Calu3 (cell line): ENCODE results near the gene ACOX1. TPM values are rescaled to one million over a fixed set of nuclear protein-coding genes. Genes with fewer than 3 reads are reported as not detected.
A peak's percentile ranks its signal among the peaks of the same experiment; 100 is the strongest.

Experiments used
- BruUV-seq: library from RNA; stranded (reverse); fragments of 400-500 nt; replicated peaks from 2 replicates; lab custom pipeline; 2021; lab: Mats Ljungman, UMichigan
- CTCF ChIA-PET: fragments of 300-600 bp; sonication (Branson Sonifier 250); formaldehyde crosslinking; loops from one replicate; lab custom pipeline; 2022; ENCODE audit warnings: antibody characterized with exemption; lab: Charles Lee
- DNase-seq: peaks from one replicate; pipeline ENCODE4 v3.0.0; 2022
- H3K27ac Mint-ChIP-seq: one replicate; pipeline ENCODE4 v1.8.0; 2022; ENCODE audit warnings: mixed read lengths; ENCODE audit not compliant: unreplicated experiment
- H3K27me3 Mint-ChIP-seq: one replicate; pipeline ENCODE4 v1.8.0; 2022; ENCODE audit warnings: mixed read lengths; ENCODE audit not compliant: unreplicated experiment
- H3K36me3 Mint-ChIP-seq: one replicate; pipeline ENCODE4 v1.8.0; 2022; ENCODE audit warnings: mild to moderate bottlenecking, moderate library complexity, mixed read lengths; ENCODE audit not compliant: insufficient read depth, unreplicated experiment
- H3K4me1 Mint-ChIP-seq: one replicate; pipeline ENCODE4 v1.8.0; 2022; ENCODE audit warnings: mild to moderate bottlenecking, low read depth, mixed read lengths; ENCODE audit not compliant: unreplicated experiment
- H3K4me3 Mint-ChIP-seq: one replicate; pipeline ENCODE4 v1.8.0; 2022; ENCODE audit warnings: mild to moderate bottlenecking, low read depth, moderate library complexity, mixed read lengths; ENCODE audit not compliant: unreplicated experiment
- H3K9me3 Mint-ChIP-seq: one replicate; pipeline ENCODE4 v1.8.0; 2022; ENCODE audit warnings: low read depth, mixed read lengths; ENCODE audit not compliant: unreplicated experiment
- CTCF ChIP-seq: fragments of 200-600 bp; IDR thresholded peaks from one replicate; pipeline ENCODE4 v1.8.0; 2022; ENCODE audit warnings: antibody characterized with exemption; ENCODE audit not compliant: unreplicated experiment
- intact Hi-C: fragments of 100-400 bp; cut with micrococcal nuclease; formaldehyde crosslinking; loops from one replicate; pipeline ENCODE4 v1.10.0; 2022; ENCODE audit not compliant: unreplicated experiment
- total RNA-seq: library from RNA; stranded (reverse); gene quantifications from 2 replicates; pipeline ENCODE4 v1.2.3, GENCODE V29; 2022

The ACOX1 gene
- total RNA-seq, 1 experiment from 2014 or later, result 53.1 TPM

GRCh38 chr17:76008208-76008607 lies 29.2 kb upstream of the ACOX1 start:
- intact Hi-C loops, result no loop called here
- Mint-ChIP-seq H3K27ac (no peak overlapping the region), H3K27me3 (no peaks in the 10 kb centered on the region), H3K9me3 (no peaks in the 10 kb centered on the region), H3K4me1 (peaks cover 12% of the 10 kb centered on the region), H3K4me3 (no peak overlapping the region), H3K36me3 (peaks cover 73% of the 10 kb centered on the region)
- no peak for DNase-seq
- no peak for TF ChIP-seq CTCF
- BruUV-seq, result no TSS peak
- CTCF ChIA-PET, result interaction anchor here (0.6 to 1.0 kb wide), 2 partner anchors 103 to 241 kb away, joined by 3 read pairs; no protein-coding TSS in a partner anchor

- CTCF ChIA-PET, result interaction anchor here (0.6 to 1.0 kb wide), 2 partner anchors 103 to 241 kb away, joined by 3 read pairs; no protein-coding TSS in a partner anchor
- no peak for DNase-seq
- peaks cover 73% of the 10 kb centered on the region for H3K36me3 Mint-ChIP-seq
These were observed 28.8 kb upstream of the ACOX1 start for GRCh38 chr17:76007850-76008165.

GRCh38 chr17:76007131-76007849 lies 28.3 kb upstream of the ACOX1 start:
- H3K27me3 Mint-ChIP-seq, result no peaks in the 10 kb centered on the region
- intact Hi-C loops, result no loop called here
- BruUV-seq, result TSS peak; percentile 31
- CTCF ChIA-PET, result interaction anchor here (1.0 kb wide), 1 partner anchor 102 kb away, joined by 3 read pairs; no protein-coding TSS in a partner anchor
- H3K27ac Mint-ChIP-seq, result no peak overlapping the region
- peaks cover 12% of the 10 kb centered on the region for H3K4me1 Mint-ChIP-seq
- no peak for TF ChIP-seq CTCF
- no peak for DNase-seq
- H3K36me3 Mint-ChIP-seq, result peaks cover 76% of the 10 kb centered on the region
- no peaks in the 10 kb centered on the region for H3K9me3 Mint-ChIP-seq
- no peak overlapping the region for H3K4me3 Mint-ChIP-seq

More at GRCh38 chr17:76007850-76008165, 28.8 kb upstream of the ACOX1 start:
- no peak for TF ChIP-seq CTCF
- Mint-ChIP-seq H3K4me1 (peaks cover 12% of the 10 kb centered on the region), H3K9me3 (no peaks in the 10 kb centered on the region), H3K27ac (no peak overlapping the region), H3K4me3 (no peak overlapping the region), H3K27me3 (no peaks in the 10 kb centered on the region)
- intact Hi-C loops, result no loop called here
- BruUV-seq, result no TSS peak

GRCh38 chr17:76005263-76006149 lies 26.5 kb upstream of the ACOX1 start:
- BruUV-seq, result no TSS peak
- CTCF ChIA-PET, result interaction anchor here (0.6 to 2.4 kb wide), 8 partner anchors 12 to 771 kb away, joined by 3 to 22 read pairs (median 4); partner anchors contain the start of genes ACOX1, FBF1, MRPL38 and TEN1
- H3K36me3 Mint-ChIP-seq, result peaks cover 61% of the 10 kb centered on the region
- H3K4me1 Mint-ChIP-seq, result peaks cover 12% of the 10 kb centered on the region
- peak overlapping the region; percentile 53 for H3K27ac Mint-ChIP-seq
- TF ChIP-seq CTCF, result peak; percentile 71
- no peaks in the 10 kb centered on the region for H3K9me3 Mint-ChIP-seq
- peak; percentile 91 for DNase-seq
- H3K27me3 Mint-ChIP-seq, result no peaks in the 10 kb centered on the region
- H3K4me3 Mint-ChIP-seq, result peak overlapping the region; percentile 14
- intact Hi-C loops, result loop anchor here (1.0 kb wide), 1 partner anchor 100 kb away; no protein-coding TSS in a partner anchor
